ENCODE results near the gene PLXNA4.

DNA sequence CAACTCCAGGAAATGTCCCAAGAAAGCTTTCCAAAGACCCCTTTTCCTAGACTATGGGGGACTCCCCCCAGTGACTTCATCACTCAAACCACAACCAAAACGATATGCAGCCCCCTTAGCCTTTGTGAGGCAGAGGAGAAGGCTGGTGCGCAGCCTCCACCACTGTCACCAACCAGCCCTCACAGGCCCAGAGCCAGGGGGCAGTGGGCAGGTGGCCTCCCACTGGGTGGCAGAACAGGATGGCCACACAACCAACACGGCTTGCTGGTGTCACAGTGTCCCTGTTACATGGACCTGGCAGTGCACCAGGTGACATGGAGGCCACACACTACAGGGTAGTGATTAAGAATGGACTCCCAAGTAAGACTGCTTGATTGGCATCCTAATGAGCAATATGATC is 172.0 kb downstream of the PLXNA4 start:
- TF ChIP-seq, protein P1, sequence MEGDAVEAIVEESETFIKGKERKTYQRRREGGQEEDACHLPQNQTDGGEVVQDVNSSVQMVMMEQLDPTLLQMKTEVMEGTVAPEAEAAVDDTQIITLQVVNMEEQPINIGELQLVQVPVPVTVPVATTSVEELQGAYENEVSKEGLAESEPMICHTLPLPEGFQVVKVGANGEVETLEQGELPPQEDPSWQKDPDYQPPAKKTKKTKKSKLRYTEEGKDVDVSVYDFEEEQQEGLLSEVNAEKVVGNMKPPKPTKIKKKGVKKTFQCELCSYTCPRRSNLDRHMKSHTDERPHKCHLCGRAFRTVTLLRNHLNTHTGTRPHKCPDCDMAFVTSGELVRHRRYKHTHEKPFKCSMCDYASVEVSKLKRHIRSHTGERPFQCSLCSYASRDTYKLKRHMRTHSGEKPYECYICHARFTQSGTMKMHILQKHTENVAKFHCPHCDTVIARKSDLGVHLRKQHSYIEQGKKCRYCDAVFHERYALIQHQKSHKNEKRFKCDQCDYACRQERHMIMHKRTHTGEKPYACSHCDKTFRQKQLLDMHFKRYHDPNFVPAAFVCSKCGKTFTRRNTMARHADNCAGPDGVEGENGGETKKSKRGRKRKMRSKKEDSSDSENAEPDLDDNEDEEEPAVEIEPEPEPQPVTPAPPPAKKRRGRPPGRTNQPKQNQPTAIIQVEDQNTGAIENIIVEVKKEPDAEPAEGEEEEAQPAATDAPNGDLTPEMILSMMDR (IDR thresholded peaks at IDR 0.05), result no peak
- no peak for TF ChIP-seq POLR2A (IDR thresholded peaks at IDR 0.05)
